Bronchial epithelial cell (primary cell): Measurements from ENCODE around the gene AGAP1. TPM values are rescaled to one million over a fixed set of nuclear protein-coding genes. Genes with fewer than 3 reads are reported as not detected.

Experiments
- DNase-seq: peaks from one replicate; pipeline ENCODE4 v3.0.0-alpha.2; 2010; ENCODE audit warnings: low read depth
- FAIRE-seq: peaks from 2 replicates; lab custom pipeline; 2011; peaks lifted over from hg19 to GRCh38; lab: Jason Lieb, UNC
- H3K27me3 ChIP-seq: 2 replicates; pipeline ENCODE4 v1.5.1; 2011; ENCODE audit warnings: low read length; ENCODE audit not compliant: control insufficient read depth, insufficient read depth
- H3K36me3 ChIP-seq: 2 replicates; pipeline ENCODE4 v1.5.1; 2011; ENCODE audit warnings: low read length; ENCODE audit not compliant: control insufficient read depth, insufficient read depth
- H3K4me3 ChIP-seq: 2 replicates; pipeline ENCODE4 v1.5.1; 2011; ENCODE audit warnings: mild to moderate bottlenecking, low read depth, low read length, control low read depth
- CTCF ChIP-seq: IDR thresholded peaks from 2 replicates; pipeline ENCODE4 v1.5.1; 2011; ENCODE audit warnings: mild to moderate bottlenecking, moderate library complexity, low read length, control low read depth, inconsistent platforms; ENCODE audit not compliant: insufficient read depth, severe bottlenecking
- total RNA-seq: library from RNA; depleted of rRNA; stranded (reverse); fragments of >200 nt; gene quantifications from 2 replicates; pipeline ENCODE4 v1.2.1, GENCODE V29; 2014

The AGAP1 gene
- total RNA-seq, 1 donor from 2014 or later: 22.4 TPM

- no peak for TF ChIP-seq CTCF
- Histone ChIP-seq H3K4me3 (no peak overlapping the region), H3K27me3 (peaks cover 60% of the 10 kb centered on the region), H3K36me3 (no peaks in the 10 kb centered on the region)
- DNase-seq: no peak
- no peak for FAIRE-seq
Measured at GRCh38 chr2:236165842-236166795, 672.3 kb downstream of the AGAP1 start.

- Histone ChIP-seq H3K27me3 (peaks cover 67% of the 10 kb centered on the region), H3K4me3 (peak overlapping the region; percentile 27), H3K36me3 (no peaks in the 10 kb centered on the region)
- TF ChIP-seq CTCF: no peak
- FAIRE-seq (no peak), DNase-seq (no peak)
Measured at GRCh38 chr2:236166796-236167296, 673.0 kb downstream of the AGAP1 start.

GRCh38 chr2:236167297-236168109, 673.7 kb downstream of the AGAP1 start:
- no peak for DNase-seq
- Histone ChIP-seq H3K36me3 (no peaks in the 10 kb centered on the region), H3K4me3 (peak overlapping the region; percentile 27), H3K27me3 (peaks cover 74% of the 10 kb centered on the region)
- peak; percentile 51 for TF ChIP-seq CTCF
- no peak for FAIRE-seq

- TF ChIP-seq CTCF: no peak
- H3K36me3 ChIP-seq: no peaks in the 10 kb centered on the region
- no peak for FAIRE-seq
- H3K27me3 ChIP-seq: peaks cover 81% of the 10 kb centered on the region
- DNase-seq: peak; percentile 35
- peak within 1 kb of the TSS; percentile 27 for H3K4me3 ChIP-seq
Measured at GRCh38 chr2:236168110-236169080, 674.6 kb downstream of the AGAP1 start, which contains the start of gene GBX2. Gene GBX2 (minus strand): TSS chr2:236168386. CDS start chr2:236167971, 415 bp downstream.
